Vagina (tissue), 2 donors: Measurements from ENCODE around the gene SLC37A1. TPM values are rescaled to one million over a fixed set of nuclear protein-coding genes. Genes with fewer than 3 reads are reported as not detected.

Experiments used
- DNase-seq, 2 donors: peaks; one replicate each; pipeline ENCODE4 v3.0.0-alpha.2; 2017; ENCODE audit errors: extremely low spot score in 2 of 2
- H3K27ac ChIP-seq: fragments of 200-600 bp; sonication (generic); one replicate; pipeline ENCODE4 v1.5.1; 2019
- H3K27me3 ChIP-seq: fragments of 200-600 bp; sonication (generic); one replicate; pipeline ENCODE4 v1.5.1; 2019
- H3K36me3 ChIP-seq, 2 donors: fragments of 200-600 bp; sonication (generic); one replicate each; pipeline ENCODE4 v1.5.1; 2017 to 2019
- H3K4me1 ChIP-seq: fragments of 200-600 bp; sonication (generic); one replicate; pipeline ENCODE4 v1.5.1; 2019
- H3K4me3 ChIP-seq, 2 donors: fragments of 200-600 bp; sonication (generic); 1 replicate in 1 of 2; 2 replicates in 1 of 2; pipeline ENCODE4 v1.5.1; 2016 to 2019
- H3K9me3 ChIP-seq: fragments of 200-600 bp; sonication (generic); one replicate; pipeline ENCODE4 v1.5.1; 2019
- POLR2A ChIP-seq, 2 donors: fragments of 450-650 bp; IDR thresholded peaks; one replicate each; pipeline ENCODE4 v1.6.1; 2017; ENCODE audit warnings: antibody characterized with exemption in 2 of 2, mild to moderate bottlenecking in 2 of 2, moderate library complexity in 2 of 2
- POLR2AphosphoS5 ChIP-seq, 2 donors: sonication (generic); formaldehyde crosslinking; IDR thresholded peaks; one replicate each; pipeline ENCODE4 v1.9.0; 2017; ENCODE audit warnings: antibody characterized with exemption in 2 of 2, mild to moderate bottlenecking in 2 of 2, low read depth in 1 of 2; ENCODE audit not compliant: insufficient read depth in 1 of 2
- intact Hi-C: fragments of 100-400 bp; cut with DNase I; formaldehyde crosslinking; loops from one replicate; pipeline ENCODE4 v1.15.1; 2023
- total RNA-seq: library from RNA; depleted of rRNA; stranded (reverse); fragments of >200 nt; gene quantifications from one replicate; pipeline ENCODE4 v1.2.3, GENCODE V29; 2016
- TF ChIP-seq, protein P1 (sequence below), 3 experiments: fragments of 450-650 bp in 2 of 3; fragments of 200-600 bp in 1 of 3; sonication (generic) in 1 of 3; IDR thresholded peaks; one replicate each; pipeline ENCODE4 v1.5.1; 2017 to 2019; ENCODE audit warnings: antibody characterized with exemption in 3 of 3, mild to moderate bottlenecking in 2 of 3, moderate library complexity in 2 of 3

SLC37A1 gene
- total RNA-seq, 1 donor from 2014 or later: 11.8 TPM

DNA sequence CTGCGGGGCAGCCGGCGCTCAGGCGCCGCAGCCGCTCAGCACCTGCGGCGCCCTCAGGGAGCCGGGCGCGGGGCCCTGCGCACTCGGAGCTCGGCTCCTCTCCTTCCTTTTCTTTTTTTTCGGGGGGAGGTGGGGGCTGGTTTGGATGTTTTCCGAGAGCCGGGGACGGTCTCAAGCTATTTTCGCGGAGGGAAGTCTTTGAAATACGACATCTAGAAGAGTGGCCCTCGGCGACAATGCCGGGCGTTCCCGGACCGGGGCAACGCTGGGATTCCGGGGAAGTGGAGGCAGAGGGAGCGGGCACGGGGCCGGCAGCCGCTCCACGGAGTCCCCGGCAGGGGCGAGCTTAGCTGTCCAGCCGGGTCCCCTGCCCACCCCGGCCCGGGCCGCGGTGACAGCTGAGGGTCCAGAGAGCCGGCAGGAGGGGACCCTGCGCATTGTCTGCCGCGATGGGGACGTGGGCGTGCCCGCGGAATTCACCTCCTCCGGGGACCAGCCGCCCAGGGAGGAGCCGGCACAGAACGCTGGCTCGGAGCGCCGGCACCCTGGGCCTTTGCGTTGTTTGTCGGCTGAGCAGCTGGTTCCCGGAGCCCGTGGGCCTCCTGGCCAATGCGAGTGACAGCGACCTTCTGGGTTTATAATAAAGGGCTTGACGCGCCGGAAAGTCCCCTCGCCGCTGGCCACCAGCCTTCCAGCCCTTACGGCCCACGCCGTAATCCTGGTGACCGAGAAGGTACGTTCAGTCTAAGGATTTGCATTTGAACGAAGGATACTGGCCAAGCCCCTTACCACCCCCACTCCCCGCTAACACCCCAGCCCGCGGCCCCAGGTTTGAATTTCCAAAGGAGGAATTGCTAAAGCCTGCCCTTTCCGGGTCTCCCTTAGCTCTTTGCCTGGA lies 582 bp downstream of the SLC37A1 start:
- peaks cover 36% of the 10 kb centered on the region for H3K4me1 ChIP-seq
- TF ChIP-seq, protein P1, sequence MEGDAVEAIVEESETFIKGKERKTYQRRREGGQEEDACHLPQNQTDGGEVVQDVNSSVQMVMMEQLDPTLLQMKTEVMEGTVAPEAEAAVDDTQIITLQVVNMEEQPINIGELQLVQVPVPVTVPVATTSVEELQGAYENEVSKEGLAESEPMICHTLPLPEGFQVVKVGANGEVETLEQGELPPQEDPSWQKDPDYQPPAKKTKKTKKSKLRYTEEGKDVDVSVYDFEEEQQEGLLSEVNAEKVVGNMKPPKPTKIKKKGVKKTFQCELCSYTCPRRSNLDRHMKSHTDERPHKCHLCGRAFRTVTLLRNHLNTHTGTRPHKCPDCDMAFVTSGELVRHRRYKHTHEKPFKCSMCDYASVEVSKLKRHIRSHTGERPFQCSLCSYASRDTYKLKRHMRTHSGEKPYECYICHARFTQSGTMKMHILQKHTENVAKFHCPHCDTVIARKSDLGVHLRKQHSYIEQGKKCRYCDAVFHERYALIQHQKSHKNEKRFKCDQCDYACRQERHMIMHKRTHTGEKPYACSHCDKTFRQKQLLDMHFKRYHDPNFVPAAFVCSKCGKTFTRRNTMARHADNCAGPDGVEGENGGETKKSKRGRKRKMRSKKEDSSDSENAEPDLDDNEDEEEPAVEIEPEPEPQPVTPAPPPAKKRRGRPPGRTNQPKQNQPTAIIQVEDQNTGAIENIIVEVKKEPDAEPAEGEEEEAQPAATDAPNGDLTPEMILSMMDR (IDR thresholded peaks at IDR 0.05): no peak
- peak in 1 of 2 donors; percentile 51 for TF ChIP-seq POLR2AphosphoS5 (IDR thresholded peaks at IDR 0.05; ENCODE audit: insufficient read depth in 1 of 2, low read depth in 1 of 2)
- peak overlapping the region; percentile 66 to 76 for H3K4me3 ChIP-seq
- H3K9me3 ChIP-seq: no peaks in the 10 kb centered on the region
- H3K27me3 ChIP-seq: no peaks in the 10 kb centered on the region
- peak in 1 of 2 donors; percentile 87 for DNase-seq
- H3K27ac ChIP-seq: peak overlapping the region; percentile 69
- H3K36me3 ChIP-seq: peaks cover 0 to 9% of the 10 kb centered on the region in 2 donors
- intact Hi-C loops: loop anchor here (2.0 kb wide), 1 partner anchor 53 kb away; no protein-coding TSS in a partner anchor

DNA sequence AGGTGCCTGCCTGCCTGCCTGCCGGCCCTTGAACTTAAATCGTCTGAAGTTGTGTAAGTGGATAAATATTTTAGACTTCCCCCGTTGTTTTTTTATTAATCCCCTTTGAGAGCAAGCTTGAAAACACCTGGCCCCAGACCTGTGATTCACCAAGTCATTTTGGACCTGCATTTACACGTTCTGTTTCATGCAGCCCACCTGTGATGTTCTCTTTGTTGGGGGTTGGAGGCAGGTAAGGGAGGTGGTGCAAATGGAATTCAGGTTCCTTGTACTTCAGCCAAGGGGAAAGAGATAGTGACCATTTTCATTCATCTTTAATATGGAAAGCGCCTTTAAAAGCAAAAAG lies 1.2 kb downstream of the SLC37A1 start:
- Histone ChIP-seq H3K27me3 (no peaks in the 10 kb centered on the region), H3K4me3 (peak overlapping the region; percentile 66 to 76), H3K36me3 (peaks cover 0 to 9% of the 10 kb centered on the region in 2 donors), H3K27ac (no peak overlapping the region), H3K9me3 (no peaks in the 10 kb centered on the region), H3K4me1 (peaks cover 36% of the 10 kb centered on the region)
- DNase-seq: no peak
- TF ChIP-seq, protein P1 (IDR thresholded peaks at IDR 0.05): no peak
- no peak for TF ChIP-seq POLR2A (IDR thresholded peaks at IDR 0.05)
- no peak for TF ChIP-seq POLR2AphosphoS5 (IDR thresholded peaks at IDR 0.05; ENCODE audit: insufficient read depth in 1 of 2, low read depth in 1 of 2)
- intact Hi-C loops: loop anchor here (2.0 kb wide), 1 partner anchor 52 kb away; no protein-coding TSS in a partner anchor

DNA sequence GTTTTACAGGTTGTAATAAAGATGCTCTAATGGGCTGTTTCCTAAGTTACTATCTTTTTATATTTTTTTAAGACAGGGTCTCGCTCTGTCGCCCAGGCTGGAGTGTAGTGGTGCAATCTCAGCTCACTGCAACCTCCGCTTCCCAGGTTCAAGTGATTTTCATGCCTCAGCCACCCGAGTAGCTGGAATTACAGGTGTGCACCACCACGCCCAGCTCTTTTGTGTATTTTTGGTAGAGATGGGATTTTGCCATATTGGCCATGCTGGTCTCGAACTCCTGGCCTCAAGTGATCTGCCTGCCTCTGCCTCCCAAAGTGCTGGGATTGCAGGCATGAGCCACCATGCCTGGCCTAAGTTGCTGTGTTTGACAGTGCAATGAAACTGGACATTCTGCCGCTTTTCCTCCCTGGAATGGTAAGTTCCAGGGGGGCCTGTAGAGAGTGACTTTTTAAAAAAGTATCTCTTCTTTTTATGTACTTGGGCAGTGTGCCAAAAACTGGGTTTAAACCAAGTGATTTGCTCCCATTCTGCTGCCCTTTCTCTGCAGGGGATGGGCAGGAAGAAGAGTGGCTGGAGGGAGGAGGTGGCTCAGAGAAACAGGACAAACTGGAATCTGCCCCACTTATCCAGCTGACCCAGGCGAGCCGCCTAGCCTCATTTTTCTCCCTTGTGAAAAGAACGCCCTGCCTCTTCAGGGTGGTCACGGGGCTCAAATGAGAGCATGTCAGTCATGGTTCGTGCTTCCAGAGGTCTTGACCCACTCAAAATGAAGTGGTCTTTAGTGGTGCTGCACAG lies 2.3 kb downstream of the SLC37A1 start:
- Histone ChIP-seq H3K4me1 (peaks cover 36% of the 10 kb centered on the region), H3K27ac (no peak overlapping the region), H3K4me3 (no peak overlapping the region), H3K9me3 (no peaks in the 10 kb centered on the region), H3K36me3 (peaks cover 0 to 9% of the 10 kb centered on the region in 2 donors), H3K27me3 (no peaks in the 10 kb centered on the region)
- TF ChIP-seq POLR2AphosphoS5 (IDR thresholded peaks at IDR 0.05; ENCODE audit: insufficient read depth in 1 of 2, low read depth in 1 of 2) (no peak), POLR2A (IDR thresholded peaks at IDR 0.05) (no peak)
- TF ChIP-seq, protein P1 (IDR thresholded peaks at IDR 0.05): no peak
- DNase-seq: no peak
- intact Hi-C loops: loop anchor here (2.0 kb wide), 1 partner anchor 51 kb away; no protein-coding TSS in a partner anchor

DNA sequence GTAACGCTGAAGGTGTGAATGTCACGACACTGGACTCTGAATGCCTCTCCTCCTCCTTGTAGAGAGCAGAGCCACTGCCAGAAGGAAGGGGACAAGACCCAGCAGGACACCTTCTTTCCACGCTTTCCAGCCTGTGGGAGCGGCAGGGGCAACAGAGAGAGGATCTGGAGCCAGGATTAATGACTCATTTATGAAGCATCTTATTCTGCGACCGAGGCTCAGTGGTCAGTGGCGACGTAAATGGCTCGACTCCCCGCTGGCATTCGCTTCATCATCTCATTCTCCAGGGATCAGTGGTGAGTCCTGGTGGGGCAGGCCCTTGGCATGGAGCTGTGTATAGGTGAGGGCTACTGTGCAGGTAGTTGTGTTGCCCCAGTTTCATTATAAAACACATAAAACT lies 4.6 kb downstream of the SLC37A1 start:
- no peak overlapping the region for H3K27ac ChIP-seq
- TF ChIP-seq, protein P1 (IDR thresholded peaks at IDR 0.05): no peak
- TF ChIP-seq POLR2A (IDR thresholded peaks at IDR 0.05) (no peak), POLR2AphosphoS5 (IDR thresholded peaks at IDR 0.05; ENCODE audit: insufficient read depth in 1 of 2, low read depth in 1 of 2) (no peak)
- H3K9me3 ChIP-seq: no peaks in the 10 kb centered on the region
- H3K4me3 ChIP-seq: no peak overlapping the region
- H3K36me3 ChIP-seq: peaks cover 0 to 9% of the 10 kb centered on the region in 2 donors
- intact Hi-C loops: no loop called here
- DNase-seq: no peak
- no peaks in the 10 kb centered on the region for H3K27me3 ChIP-seq
- peaks cover 32% of the 10 kb centered on the region for H3K4me1 ChIP-seq
